Loucy (cell line): ENCODE results near the gene TUBGCP3.
"Not testable (repeated sequence)": the region's sequence is repeated elsewhere in the genome, so short reads cannot be mapped to it uniquely, and the experiment has no call there.

Experiments
- CTCF ChIP-seq: fragments of 200-600 bp; sonication (generic); conservative IDR thresholded peaks from 2 replicates; pipeline ENCODE4 v1.5.1; 2014; ENCODE audit warnings: mild to moderate bottlenecking, antibody characterized with exemption, low read length
- EZH2phosphoT487 ChIP-seq: fragments of 200-600 bp; IDR thresholded peaks from 2 replicates; pipeline ENCODE4 v1.6.1; 2018; ENCODE audit warnings: antibody characterized with exemption, mild to moderate bottlenecking, moderate library complexity, borderline replicate concordance

- not testable (repeated sequence) for TF ChIP-seq CTCF, EZH2phosphoT487
Measured at GRCh38 chr13:112548975-112549374, 39.0 kb downstream of the TUBGCP3 start.
